Prostate gland (tissue), 2 donors: ENCODE measurements around the gene GFOD2. TPM values are rescaled to one million over a fixed set of nuclear protein-coding genes. Genes with fewer than 3 reads are reported as not detected.

Experiments used
- DNase-seq: peaks from one replicate; pipeline ENCODE4 v3.0.0-alpha.2; 2019; ENCODE audit warnings: low spot score
- H3K27ac ChIP-seq, 2 donors: fragments of 200-600 bp; sonication (generic); 2 replicates each; pipeline ENCODE4 v1.5.1; 2017 to 2019
- H3K27me3 ChIP-seq: fragments of 200-600 bp; sonication (generic); replicated peaks from 2 replicates; pipeline ENCODE4 v1.5.1; 2019; ENCODE audit not compliant: insufficient read depth
- H3K36me3 ChIP-seq, 2 donors: fragments of 200-600 bp; sonication (generic); 1 replicate in 1 of 2; 2 replicates in 1 of 2; pipeline versions ENCODE4 v1.5.1 to v1.8.1; 2017 to 2019
- H3K4me1 ChIP-seq: fragments of 200-600 bp; sonication (generic); replicated peaks from 2 replicates; pipeline ENCODE4 v1.5.1; 2019
- H3K4me3 ChIP-seq, 2 donors: fragments of 200-600 bp; sonication (generic); 2 replicates each; pipeline ENCODE4 v1.5.1; 2017 to 2019
- H3K9me3 ChIP-seq: fragments of 200-600 bp; sonication (generic); 2 replicates; pipeline ENCODE4 v1.5.1; 2017
- CTCF ChIP-seq, 4 experiments: fragments of 200-600 bp in 2 of 4; fragments of 450-650 bp in 2 of 4; sonication (generic) in 2 of 4; IDR thresholded peaks; 1 replicate in 3 of 4; 2 replicates in 1 of 4; pipeline ENCODE4 v1.5.1; 2016 to 2019; ENCODE audit warnings: antibody characterized with exemption in 4 of 4, mild to moderate bottlenecking in 2 of 4, moderate library complexity in 2 of 4
- POLR2A ChIP-seq: fragments of 450-650 bp; IDR thresholded peaks from one replicate; pipeline ENCODE4 v1.6.1; 2016; ENCODE audit warnings: antibody characterized with exemption, mild to moderate bottlenecking
- POLR2AphosphoS5 ChIP-seq: sonication (generic); formaldehyde crosslinking; IDR thresholded peaks from one replicate; pipeline ENCODE4 v1.6.1; 2017; ENCODE audit warnings: antibody characterized with exemption
- WGBS: methylation state at CpG from one replicate; pipeline ENCODE4 v1.1.5; 2018; 5-methylcytosine and 5-hydroxymethylcytosine counted together
- intact Hi-C: fragments of 100-400 bp; cut with DNase I; formaldehyde crosslinking; loops from one replicate; pipeline ENCODE4 v1.14.2; 2022
- total RNA-seq, 2 donors: library from RNA; depleted of rRNA; stranded (reverse); fragments of >200 nt; gene quantifications; one replicate each; pipeline ENCODE4 v1.1.0, GENCODE V29; 2016

GFOD2 gene
- total RNA-seq, 2 donors from 2014 or later, result 16.0 to 27.4 TPM

- 2% methylated on average over 73 of the region's 83 CpGs for WGBS
- intact Hi-C loops, result loop anchor here (5.0 to 10.0 kb wide), 2 partner anchors 135 to 182 kb away; partner anchors contain the start of genes RIPOR1 and THAP11
- peak within 1 kb of the TSS; percentile 80 to 96 for H3K27ac ChIP-seq
- H3K4me1 ChIP-seq, result peaks cover 4% of the 10 kb centered on the region
- peak within 1 kb of the TSS; percentile 70 to 81 for H3K4me3 ChIP-seq
- no peaks in the 10 kb centered on the region for H3K9me3 ChIP-seq
- H3K36me3 ChIP-seq, result no peaks in the 10 kb centered on the region
- DNase-seq, result peak; percentile 86
- TF ChIP-seq POLR2A (peak; percentile 77), POLR2AphosphoS5 (peak; percentile 91), CTCF (IDR thresholded peaks at IDR 0.05) (peak in 1 of 4 experiments; percentile 4)
- no peaks in the 10 kb centered on the region for H3K27me3 ChIP-seq
Observed at GRCh38 chr16:67659675-67660563, 59.2 kb downstream of the GFOD2 start, which contains the start of gene ACD. Gene ACD (minus strand): TSS chr16:67660260. CDS start chr16:67660220, 40 bp downstream.

DNA sequence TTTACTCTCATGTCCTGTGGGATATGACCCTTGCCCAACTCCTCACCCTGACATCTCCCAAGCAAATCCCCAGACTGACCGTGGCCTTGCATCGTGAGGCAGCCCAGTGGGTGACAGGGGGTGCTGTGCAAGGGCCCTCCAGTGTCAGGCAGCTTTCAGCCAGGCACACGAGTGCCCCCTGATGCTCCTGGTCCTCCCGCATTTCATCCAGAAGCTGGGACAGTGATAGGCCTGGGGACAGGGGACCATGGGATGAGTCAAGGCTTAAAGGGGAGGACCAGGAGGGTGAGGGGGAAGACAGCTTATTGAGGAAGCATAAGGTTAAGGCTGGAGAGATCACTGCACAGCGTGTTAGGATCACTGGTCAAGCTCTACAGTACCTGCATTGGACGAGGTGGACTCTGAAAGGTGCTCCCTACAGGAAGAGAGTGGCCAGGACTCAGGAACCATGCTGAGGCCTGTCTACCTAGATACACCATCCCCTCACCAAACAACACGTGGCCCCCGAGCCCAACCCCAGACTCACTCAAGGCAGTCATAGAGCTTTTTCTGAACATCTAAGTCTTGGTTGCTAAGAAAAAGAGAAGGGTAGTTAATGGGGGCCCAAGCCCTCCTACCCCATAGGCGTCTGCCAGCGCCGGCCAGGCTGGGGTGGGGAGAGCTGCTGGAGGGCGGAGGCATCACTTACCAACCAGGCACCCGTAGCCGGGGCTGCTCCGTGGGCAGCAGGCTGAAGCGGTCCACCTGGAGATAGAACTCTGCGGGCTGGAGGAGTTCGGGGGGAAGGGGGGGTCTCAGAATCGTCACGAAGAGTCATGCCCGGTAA lies 60.1 kb downstream of the GFOD2 start:
- 31% methylated on average over 21 of the region's 21 CpGs for WGBS
- no peak for DNase-seq
- peaks cover 4% of the 10 kb centered on the region for H3K4me1 ChIP-seq
- H3K27ac ChIP-seq, result peak overlapping the region in 1 of 2 donors; percentile 80
- TF ChIP-seq CTCF (IDR thresholded peaks at IDR 0.05), result no peak
- TF ChIP-seq POLR2A, result no peak
- no peak for TF ChIP-seq POLR2AphosphoS5
- H3K9me3 ChIP-seq, result no peaks in the 10 kb centered on the region
- intact Hi-C loops, result no loop called here
- H3K36me3 ChIP-seq, result no peaks in the 10 kb centered on the region
- H3K27me3 ChIP-seq, result no peaks in the 10 kb centered on the region
- H3K4me3 ChIP-seq, result peak overlapping the region; percentile 70 to 81

DNA sequence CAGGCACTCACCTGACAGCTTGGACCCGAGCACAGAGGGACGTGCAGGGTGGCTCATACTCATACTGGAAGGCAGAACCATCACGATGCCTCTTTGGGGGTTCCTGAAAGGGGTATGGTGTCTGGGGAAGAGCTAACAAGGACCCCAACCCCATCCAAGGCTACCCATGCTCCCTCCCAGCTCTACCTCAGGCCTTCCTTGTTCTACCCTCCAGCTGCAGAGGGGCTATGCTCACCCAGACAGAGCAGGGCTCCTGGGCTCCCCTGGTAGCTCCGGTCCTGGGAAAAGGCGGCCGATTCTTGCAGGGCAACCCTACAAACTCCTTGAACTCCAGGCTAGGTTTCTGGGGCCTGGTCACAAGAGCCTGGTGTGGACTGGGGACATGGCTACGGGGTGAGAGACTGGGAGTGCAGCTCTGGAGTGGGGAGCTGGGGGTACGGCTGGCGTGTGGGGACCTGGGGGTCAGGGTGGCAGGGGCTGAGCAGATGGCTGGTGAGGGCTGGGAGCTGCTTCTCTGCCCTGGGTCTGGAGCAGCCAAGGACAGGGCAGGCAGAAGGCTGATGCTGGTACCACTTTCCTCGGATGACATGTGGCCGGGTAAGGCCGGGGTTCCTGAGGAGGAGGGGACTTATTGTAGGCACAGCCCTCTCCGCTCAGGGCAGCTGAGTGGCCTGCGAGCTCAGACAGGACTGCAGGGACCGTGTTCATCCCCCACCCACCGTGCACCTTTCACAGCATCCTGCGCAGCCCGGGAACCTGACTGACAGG lies 61.2 kb downstream of the GFOD2 start:
- no peak overlapping the region for H3K4me3 ChIP-seq
- DNase-seq, result no peak
- H3K4me1 ChIP-seq, result peaks cover 4% of the 10 kb centered on the region
- WGBS, result 94% methylated on average over 18 of the region's 18 CpGs
- TF ChIP-seq CTCF (IDR thresholded peaks at IDR 0.05) (no peak), POLR2AphosphoS5 (no peak), POLR2A (no peak)
- intact Hi-C loops, result no loop called here
- H3K27me3 ChIP-seq, result no peaks in the 10 kb centered on the region
- no peak overlapping the region for H3K27ac ChIP-seq
- H3K9me3 ChIP-seq, result no peaks in the 10 kb centered on the region
- no peaks in the 10 kb centered on the region for H3K36me3 ChIP-seq

GRCh38 chr16:67657017-67657608 lies 62.0 kb downstream of the GFOD2 start:
- intact Hi-C loops, result no loop called here
- no peak for DNase-seq
- Histone ChIP-seq H3K4me3 (no peak overlapping the region), H3K9me3 (no peaks in the 10 kb centered on the region), H3K4me1 (peaks cover 4% of the 10 kb centered on the region), H3K36me3 (no peaks in the 10 kb centered on the region), H3K27me3 (no peaks in the 10 kb centered on the region), H3K27ac (no peak overlapping the region)
- no peak for TF ChIP-seq CTCF (IDR thresholded peaks at IDR 0.05)
- no peak for TF ChIP-seq POLR2A
- TF ChIP-seq POLR2AphosphoS5, result no peak
- 88% methylated on average over 16 of the region's 16 CpGs for WGBS
